Measurements from ENCODE around the gene PTPRG.
"Not testable (repeated sequence)": the region's sequence is repeated elsewhere in the genome, so short reads cannot be mapped to it uniquely, and the experiment has no call there.

Gene PTPRG

DNA sequence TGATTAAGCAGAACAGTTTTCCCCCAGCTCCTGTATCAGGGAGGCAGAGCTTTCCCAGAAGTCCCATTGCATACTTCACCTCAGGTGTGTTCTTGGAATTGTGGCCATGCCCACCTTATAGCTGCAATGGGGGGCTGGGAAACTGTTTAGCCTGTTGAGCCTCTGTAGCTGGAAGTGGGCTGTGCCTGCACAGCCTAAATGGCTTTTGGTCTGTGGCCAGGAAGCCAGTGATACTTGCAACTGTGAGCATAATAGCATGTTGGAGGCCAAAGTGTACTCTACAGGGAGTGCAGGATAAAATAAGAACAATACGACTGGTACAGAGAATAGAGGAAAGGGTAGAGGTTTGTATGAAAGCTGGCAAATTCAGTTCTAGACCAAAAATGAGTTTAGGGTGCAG lies 248.5 kb downstream of the PTPRG start:
- no peak for DNase-seq

DNA sequence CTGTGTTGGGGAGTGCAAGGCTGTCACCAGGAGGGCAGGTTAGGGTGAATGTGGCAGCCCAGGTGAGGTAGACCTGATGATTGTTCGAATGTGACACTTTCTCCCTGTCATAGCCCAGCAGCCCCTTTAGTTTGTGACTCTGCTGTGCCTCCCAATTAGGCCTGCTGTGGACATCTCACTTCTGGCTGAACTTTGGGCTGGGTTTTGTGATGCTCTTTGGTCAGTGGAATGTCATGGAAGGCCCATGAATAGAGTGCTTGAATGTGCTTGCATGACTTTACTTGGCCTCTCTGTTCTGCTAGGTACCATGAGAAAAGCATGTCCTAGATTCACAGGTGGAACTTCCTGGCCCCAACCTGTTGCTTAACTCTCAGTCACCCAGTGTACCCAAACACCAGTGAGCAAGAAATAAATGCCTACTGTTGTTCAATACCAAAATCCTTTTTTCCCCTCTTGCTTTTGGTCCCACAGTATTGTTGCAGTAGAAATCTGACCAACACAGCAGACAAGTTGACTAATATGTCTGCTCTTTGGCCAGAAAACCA lies 249.7 kb downstream of the PTPRG start:
- no peak for DNase-seq

DNA sequence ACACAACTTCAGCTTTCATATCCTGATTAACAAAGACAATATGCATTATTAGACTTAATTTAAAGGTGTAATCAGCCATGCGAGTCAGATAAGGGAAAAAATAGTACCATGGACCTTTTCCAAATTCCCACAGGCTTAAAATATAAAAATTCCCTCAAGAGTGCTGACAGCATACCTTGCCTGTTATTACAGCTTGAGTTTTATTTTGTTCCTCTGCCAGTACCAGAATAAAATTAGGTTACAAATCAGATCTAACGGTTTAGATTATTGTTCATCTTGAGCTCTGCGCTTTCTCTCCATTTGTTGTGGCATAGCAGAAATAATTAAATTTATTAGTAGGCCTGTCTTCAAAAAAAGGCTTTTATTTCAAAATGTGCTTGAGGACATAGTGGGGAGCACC lies 250.3 kb downstream of the PTPRG start:
- no peak for DNase-seq

DNA sequence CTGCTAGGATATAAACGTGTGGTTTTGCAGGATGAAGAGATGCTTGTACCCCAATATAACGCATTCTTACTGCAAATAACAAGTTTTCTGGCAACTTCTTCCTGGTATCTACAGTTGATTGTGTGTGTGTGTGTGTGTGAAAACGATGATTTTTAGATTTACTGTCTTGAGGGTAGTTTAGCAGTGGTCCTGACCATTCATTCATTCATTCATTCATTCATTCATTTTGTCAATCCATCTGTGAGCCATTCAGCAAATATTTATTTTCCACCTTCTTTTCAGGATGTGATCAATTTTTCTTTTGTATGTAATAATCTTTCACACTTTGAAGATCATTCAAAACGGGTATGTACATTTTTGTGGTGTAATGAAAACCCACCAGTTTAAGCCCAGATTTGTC lies 250.7 kb downstream of the PTPRG start:
- no peak for DNase-seq

DNA sequence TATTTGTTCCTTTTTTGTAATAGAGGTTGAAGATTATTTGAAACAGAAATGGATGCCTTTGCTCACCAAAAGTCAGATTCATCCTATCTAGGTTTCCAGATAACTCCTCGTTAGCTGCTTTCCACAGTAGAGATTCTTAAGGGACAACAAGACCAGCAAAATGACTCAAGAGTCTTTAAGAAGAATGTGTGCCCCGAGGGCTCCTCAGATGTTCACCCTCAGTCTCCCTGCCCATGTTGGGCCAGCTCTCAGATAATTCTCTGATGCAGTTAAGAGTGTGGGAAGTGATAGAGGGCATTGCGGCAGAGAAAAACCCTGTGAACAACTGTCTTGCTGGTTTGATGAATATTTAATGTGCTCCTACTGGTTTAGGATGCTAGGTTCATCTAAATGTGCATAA lies 251.1 kb downstream of the PTPRG start:
- no peak for DNase-seq

DNA sequence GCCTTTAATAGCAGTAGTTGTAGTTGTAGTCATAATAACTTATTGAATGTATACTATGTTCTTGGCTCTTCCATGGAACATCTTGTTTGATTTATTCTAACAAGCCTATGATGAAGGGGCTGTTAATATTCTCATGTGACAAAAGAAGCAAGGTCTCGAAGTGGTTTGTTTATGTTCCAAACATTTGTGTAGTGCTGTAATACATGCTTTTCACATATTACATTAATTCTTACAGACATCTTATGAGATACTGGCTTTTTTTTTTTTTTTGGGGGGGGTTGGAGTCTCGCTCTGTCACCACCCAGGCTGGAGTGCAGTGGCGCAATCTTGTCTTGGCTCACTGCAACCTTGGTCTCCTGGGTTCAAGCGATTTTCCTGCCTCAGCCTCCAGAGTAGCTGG lies 252.3 kb downstream of the PTPRG start:
- no peak for DNase-seq

DNA sequence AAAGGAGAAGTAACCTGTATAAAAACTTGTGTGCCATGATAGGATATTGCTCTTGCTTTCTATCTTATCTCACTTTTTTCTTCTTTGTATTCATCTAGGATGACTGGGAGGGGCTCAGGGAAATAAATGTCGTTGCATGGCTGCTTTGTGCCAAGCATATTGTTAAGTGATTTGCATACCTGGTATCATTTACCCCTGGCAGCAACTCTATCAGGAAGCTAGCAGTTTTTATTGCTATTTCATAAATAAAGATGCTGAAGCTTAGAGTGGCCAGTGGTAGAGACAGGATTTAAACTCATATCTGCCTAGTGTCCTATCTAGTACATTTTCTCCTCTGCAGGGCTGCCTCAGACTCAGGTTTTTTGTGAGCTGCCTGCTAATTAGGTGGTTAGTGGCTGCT lies 253.3 kb downstream of the PTPRG start:
- DNase-seq: no peak

DNA sequence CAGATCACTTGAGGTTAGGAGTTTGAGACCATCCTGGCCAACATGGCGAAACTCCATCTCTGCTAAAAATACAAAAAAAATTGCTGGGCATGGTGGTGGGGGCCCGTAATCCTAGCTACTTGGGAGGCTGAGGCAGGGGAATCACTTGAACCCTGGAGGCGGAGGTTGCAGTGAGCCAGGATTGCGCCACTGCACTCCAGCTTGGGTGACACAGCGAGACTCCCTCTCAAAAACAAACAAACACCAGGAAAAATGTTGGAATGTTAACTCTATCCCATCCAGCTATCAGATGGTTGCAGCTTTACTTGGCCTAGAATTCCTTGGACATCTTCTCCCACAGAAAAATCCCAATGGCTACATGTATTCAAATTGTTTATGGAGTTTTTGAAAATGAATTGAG lies 254.9 kb downstream of the PTPRG start:
- not testable (repeated sequence) for DNase-seq

DNA sequence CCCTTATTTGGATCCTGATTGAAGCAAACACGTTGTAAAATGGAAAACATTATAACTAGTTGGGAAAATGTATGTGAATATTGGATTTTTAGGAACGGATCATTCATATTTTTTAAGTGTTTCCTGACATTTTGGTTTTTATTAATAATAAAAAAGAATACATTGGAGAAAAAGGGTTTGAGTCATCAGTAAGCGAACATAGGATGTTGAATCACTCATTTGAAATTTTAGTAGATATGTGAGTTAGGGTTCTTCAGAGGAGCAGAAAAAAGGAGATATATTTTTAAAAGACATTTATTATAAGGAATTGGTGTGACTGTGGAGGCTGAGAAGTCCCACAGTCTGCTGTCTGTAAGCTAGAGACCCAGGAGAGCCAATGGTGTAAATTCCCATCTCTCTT lies 258.5 kb downstream of the PTPRG start:
- no peak for DNase-seq

DNA sequence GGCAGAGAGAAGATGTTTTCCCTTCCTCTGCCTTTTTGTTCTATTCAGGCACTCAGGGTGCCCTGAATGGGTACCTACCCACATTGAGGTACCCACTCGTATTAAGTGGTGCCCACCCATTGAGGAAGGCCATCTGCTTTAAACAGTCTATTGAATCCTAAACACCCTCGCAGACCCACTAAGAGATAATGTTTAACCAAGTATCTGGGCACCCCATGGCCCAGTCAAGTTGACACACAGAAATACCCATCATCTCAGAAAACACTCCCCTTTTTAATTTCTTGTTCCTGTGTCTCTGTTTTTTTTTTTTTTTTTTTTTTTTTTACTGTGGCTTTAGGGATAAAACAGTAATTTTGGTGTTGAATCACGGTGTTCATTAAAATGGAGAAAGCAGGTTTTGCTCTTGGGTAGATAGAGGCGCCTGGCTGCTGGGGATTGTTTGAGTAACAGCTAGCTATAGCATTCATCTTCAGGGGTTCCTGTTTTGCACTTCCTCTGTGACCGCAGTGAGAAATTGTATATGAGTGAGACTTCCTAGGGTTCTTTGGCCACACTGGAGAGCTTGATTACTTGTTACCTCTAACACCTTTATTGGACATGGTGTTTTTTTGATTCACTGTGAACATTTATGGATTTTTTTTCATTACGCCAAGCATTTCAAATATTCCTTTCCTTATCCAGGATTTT lies 259.1 kb downstream of the PTPRG start:
- no peak for DNase-seq

DNA sequence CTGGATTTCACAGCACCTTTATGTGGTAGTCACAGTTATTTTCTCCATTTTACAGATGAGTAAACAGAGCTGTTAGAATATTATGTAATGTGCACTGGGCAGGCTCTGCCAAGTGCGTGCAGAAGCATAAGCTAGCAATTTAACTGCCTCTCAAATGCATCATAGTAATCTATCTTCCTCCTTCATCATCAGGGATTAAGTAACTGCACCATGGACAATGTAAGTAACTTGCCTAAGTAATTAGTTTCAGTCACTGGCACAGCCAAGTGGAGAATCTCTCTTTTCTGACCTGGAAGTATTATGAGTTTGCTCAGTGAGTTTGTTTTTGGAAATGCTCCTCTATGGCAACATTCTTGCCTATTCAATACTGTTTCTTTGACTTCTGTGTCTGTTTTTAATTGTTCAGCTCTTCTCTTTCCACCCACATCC lies 260.5 kb downstream of the PTPRG start:
- no peak for DNase-seq

DNA sequence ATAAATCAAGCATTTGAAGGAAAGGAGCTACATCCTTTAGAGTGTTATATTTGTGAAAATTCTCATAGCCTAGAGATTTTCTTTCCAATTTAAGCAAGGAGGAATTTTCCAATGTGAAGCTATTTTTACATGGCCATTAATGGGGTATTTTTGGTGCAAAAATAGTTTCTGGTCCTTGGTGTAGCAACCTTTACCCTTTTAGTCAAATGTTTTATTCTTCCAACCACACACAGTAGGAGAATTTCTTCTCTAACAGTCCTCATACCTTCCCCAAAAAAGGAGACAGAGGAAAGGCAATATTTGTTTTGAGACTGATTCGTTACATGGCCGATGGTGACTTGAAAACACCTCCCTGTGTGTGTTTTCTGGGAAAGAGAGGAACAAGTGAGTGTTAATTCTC lies 261.2 kb downstream of the PTPRG start:
- DNase-seq: no peak

DNA sequence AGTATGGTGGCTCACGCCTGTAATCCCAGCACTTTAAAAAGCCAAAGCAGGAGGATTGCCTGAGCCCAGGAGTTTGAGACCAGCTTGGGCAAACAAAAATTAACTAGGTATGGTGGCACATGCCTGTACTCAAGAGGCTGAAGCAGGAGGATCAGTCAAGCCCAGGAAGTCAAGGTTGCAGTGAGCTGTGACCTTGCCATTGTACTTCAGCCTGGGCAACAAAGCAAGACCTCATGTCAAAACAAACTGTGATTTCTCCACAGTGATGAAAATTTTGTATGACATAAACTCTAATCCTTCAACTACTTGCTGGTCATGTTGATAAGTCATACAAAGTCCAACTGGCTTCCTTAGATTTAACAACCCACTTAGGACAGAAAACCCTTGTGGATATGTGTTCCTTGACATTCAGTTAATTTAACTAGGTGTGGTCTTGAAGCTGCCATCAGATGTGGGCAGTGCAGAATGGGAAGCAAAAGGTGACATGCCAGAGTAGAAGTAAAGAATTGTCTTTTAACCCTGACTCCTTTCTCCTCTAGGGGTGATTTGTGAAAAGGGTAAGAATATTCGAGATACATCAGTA lies 263.3 kb downstream of the PTPRG start:
- DNase-seq: no peak

DNA sequence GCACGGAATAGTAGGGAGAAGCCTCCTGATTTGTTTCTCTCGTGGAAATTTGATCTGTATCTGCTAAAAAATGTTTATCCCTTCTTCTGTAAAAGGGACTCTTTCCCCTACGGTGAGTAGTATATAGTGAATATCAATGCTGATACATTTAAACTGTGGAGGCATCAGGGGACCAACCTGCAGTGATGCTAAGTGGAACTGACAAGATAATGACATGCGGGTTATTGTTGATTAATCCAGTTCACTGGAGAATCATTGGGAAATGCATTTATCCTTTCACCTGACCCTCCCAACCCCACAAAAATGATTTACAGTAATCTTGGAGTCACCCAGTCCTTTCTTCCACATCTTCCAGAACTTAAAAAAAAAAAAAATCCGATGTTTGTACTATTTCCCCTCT lies 264.8 kb downstream of the PTPRG start:
- no peak for DNase-seq

DNA sequence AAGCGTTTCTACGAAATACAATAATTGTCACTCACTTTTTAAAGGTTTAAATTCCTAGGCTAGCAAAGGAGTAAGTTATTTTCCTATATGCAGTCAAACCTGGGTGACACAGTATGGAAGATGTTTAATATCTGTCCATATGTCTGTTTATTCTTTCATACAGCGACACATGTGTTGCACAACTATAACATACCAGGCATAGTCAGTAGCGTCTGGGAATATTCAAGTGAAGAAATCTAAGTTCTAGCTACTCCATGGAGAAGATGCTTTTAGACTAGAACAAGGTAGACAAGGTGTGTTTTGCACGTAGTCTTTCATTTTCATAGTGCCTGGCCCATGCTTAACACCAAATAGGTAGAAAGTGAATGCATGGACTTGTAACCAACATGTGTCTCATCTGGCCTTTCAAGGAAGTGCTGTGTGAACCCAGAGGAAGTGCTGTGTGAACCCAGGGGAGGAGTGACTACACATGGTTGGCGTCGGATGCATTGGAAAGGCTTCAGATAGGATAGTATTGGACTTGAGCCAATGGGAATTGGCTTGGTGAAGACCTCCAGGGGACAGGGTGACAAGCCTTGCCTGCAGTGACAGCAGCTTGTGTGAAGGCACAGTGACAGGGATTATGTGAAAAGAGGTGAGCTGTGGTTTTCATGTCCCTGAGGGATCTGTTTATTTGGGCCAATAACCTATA lies 267.0 kb downstream of the PTPRG start:
- DNase-seq: no peak

DNA sequence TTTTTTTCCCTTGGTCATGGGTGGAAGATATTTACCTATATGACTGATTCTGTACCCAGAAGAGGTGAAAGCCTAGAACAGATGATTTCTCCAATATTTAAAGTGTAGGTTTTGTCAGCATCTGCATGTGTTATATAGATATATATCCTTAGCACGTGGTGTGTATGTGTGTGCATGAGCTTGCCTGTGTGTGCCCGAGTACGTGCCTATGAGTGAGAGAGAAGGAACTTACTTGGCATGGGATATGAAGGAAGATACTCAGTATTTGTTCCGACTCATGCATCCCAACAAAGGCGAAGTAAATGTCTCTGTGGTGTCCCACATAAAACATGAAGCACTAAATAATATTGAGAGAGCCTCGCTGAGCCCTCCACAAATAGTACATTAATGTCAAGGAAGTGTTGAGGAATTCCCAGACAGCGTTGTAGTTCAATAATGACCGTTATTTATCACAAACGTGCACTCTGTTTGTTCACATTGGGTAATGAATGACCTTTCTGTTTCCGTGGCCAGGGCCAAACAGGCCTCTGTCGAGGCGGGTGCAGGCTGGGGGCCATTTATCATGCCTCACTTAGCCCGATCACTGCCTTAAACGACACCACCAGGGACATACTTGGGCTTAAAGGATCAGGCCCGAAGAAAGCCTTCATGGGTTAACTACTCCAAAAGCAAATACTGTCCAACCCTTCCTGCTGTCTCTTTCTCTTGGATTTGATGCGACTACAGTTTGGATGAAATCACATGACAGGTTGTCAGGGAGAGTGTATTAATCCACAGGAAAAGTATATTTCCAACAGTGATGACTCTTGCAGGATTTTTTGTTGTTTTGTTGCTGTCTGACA lies 267.7 kb downstream of the PTPRG start:
- no peak for DNase-seq

DNA sequence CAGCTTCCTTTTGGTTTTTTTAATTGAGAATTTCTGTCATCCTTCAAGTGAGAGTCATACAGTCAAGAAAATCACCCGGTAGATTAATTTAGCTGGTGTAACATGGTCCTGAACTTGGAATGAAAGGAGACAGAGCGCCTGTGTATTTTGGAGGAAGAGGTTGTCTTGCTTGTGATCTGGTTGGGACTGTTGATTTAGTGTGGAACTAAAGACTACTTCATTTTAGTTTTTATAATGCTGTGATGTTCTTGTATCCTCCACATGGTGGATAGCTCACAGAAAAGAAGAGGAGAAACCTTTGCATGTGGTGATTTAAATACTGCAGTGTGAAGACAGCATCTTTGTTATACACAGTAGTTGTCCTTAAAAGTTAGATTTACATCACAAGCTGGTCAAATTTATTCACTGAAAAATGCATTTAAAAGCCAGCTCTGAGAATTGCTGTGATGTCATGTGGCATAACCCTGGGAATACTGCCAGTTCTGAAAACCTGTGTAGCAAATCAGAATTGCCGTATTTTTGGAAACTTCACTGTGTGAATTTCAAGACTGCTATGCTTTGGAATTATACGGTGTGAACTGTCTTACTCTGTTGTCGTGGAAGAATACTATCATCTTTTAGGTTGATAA lies 268.5 kb downstream of the PTPRG start:
- no peak for DNase-seq

DNA sequence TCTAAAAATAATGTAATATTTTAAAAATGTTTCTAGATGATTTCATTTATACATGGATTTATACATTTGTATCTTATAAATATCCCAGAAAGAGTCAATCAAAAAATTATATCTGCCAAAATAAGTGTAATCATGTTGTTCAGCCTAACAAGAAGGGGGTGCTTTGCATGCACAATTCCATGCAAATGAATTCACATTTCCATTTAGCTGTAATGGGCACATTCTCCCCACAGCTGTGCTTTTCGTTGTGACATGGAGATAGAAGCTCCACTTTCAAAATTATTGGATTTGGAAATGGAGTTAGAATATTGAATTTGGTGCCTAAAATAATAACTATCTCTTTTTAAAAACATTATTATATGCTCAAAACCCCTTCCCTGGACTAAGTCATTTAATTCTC lies 270.6 kb downstream of the PTPRG start:
- DNase-seq: no peak

DNA sequence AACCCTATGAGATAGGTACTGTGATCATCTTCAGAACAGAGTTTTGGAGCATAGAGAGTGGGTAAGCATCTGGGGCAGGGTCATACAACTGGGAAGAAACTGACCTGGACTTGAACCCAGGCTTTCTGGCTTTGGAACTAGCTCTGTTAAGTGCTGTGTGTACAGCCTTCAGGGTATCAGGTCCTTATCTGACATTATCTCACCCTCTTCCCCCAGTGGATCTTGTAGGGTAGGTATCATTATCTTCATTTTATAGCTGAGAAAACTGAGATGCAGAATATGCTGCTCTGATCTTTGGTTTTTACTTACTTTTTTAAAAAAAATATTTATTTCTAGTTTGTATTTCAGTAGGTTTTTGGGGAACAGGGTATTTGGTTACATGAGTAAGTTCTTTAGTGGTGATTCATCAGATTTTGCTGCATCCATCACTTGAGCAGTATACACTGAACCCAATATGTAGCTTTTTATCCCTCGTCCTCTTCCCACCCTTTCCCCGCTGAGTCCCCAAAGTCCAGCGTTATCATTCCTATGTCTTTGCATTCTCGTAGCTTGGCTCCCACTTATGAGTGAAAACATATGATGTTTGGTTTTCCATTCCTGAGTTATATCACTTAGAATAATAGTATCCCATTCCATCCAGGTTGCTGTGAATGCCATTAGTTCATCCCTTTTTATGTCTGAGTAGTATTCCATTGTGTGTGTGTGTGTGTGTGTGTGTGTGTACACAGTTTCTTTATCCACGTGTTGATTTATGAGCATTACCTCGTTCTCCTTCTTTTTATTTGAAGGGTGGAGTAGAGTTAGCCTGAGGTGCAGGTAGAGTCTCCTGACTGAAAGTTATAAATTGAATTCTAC lies 271.2 kb downstream of the PTPRG start:
- no peak for DNase-seq

DNA sequence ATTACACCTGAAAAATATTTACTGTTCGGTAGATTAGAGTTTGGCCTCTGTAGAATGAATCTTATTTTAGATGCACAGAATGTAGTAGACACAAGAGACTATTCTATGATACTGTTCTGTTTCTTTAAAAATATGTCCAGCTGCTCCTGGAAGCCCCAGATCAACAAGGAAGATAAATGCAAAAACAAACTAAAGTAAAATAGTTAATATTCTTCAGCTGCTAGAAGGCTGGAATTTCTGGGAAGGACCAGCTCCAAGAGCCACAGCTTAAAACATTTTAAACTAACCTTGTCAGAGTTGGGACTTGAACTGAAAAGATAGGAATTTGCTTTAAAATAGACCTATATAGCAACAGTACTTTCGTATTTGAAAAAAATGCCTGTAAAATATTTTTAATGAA lies 277.9 kb downstream of the PTPRG start:
- DNase-seq: no peak

DNA sequence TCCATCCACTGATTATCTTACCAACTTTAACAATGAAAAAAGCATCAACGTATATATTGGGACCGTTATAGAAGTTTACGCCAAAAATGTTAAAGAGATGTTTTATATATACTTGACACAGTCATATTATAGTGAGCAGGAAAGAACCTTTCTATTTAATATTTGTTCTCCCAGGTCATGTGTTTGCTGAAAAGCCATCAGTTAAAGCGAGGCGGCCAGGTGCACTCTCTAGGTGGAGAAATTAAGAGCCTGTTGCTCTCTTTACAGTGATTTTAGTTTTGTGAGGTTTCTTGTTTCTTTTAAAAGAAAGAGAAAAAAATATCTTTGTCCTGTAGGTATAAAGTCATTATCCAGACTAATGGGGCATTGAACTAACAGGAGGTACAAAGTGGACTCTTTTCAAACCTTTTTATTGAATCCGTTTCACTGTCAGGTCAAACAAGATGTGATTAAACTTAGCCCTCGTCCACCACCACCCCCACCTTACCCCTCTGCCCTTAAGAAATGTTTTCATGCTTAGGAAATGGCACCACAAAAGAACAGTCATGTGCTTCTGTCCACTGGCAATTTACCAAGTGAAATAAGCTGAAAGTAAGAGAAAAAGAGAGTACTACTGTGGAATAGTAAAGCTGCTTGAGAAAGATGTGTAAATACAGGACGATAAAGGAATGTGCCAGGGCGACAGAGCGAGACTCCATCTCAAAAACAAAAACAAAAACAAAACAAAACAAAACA lies 279.9 kb downstream of the PTPRG start:
- no peak for DNase-seq
